ENCODE data around the gene ENTR1.

DNA sequence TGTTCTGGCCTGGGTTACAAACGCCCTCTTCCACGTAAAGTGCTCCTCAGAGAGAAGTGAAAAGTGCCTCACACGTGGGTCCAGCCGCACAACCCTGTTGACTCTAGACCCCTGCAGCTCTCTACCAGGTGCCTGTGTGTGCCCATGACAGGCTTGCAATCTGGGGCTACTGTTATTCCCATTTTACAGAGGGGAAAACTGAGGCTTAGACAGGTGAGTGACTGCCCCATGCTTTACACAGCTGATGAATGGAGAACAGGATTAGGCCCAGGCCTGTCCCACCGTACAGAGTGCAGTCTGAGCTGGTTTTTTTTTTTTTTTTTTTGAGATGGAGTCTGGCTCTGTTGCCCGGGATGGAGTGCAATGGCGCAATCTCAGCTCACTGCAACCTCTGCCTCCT, 35.4 kb upstream of the ENTR1 start:
- TF ChIP-seq, protein P1, sequence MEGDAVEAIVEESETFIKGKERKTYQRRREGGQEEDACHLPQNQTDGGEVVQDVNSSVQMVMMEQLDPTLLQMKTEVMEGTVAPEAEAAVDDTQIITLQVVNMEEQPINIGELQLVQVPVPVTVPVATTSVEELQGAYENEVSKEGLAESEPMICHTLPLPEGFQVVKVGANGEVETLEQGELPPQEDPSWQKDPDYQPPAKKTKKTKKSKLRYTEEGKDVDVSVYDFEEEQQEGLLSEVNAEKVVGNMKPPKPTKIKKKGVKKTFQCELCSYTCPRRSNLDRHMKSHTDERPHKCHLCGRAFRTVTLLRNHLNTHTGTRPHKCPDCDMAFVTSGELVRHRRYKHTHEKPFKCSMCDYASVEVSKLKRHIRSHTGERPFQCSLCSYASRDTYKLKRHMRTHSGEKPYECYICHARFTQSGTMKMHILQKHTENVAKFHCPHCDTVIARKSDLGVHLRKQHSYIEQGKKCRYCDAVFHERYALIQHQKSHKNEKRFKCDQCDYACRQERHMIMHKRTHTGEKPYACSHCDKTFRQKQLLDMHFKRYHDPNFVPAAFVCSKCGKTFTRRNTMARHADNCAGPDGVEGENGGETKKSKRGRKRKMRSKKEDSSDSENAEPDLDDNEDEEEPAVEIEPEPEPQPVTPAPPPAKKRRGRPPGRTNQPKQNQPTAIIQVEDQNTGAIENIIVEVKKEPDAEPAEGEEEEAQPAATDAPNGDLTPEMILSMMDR (IDR thresholded peaks at IDR 0.05): no peak
- no peak for TF ChIP-seq EP300 (IDR thresholded peaks at IDR 0.05)
